K562 (cell line): ENCODE results near the gene PCCA. TPM values are rescaled to one million over a fixed set of nuclear protein-coding genes. Genes with fewer than 3 reads are reported as not detected.

Experiments used
- BRCA1 ChIP-seq, 2 experiments: fragments of 450-650 bp in 1 of 2; sonication (generic) in 1 of 2; formaldehyde crosslinking in 1 of 2; IDR thresholded peaks; 2 replicates each; pipeline versions ENCODE4 v1.5.0 to v1.6.1; 2017 to 2020; ENCODE audit warnings: mild to moderate bottlenecking in 1 of 2, missing genetic modification reagents in 1 of 2
- ETV1 ChIP-seq: fragments of 450-650 bp; conservative IDR thresholded peaks from 2 replicates; pipeline ENCODE4 v1.6.1; 2016; ENCODE audit warnings: missing genetic modification characterization, control low read depth, low read depth, missing compliant biosample characterization
- GATAD2A ChIP-seq: fragments of 450-650 bp; IDR thresholded peaks from 2 replicates; pipeline ENCODE4 v1.6.1; 2017
- HNRNPLL ChIP-seq: fragments of 200-400 bp; formaldehyde crosslinking; IDR thresholded peaks from 2 replicates; pipeline ENCODE4 v1.6.1; 2017; ENCODE audit warnings: low read length, low read depth, mild to moderate bottlenecking; ENCODE audit not compliant: poor library complexity, severe bottlenecking
- NCOR1 ChIP-seq: fragments of 450-650 bp; IDR thresholded peaks from 2 replicates; pipeline ENCODE4 v1.6.1; 2016; ENCODE audit warnings: mild to moderate bottlenecking, moderate library complexity
- NFIC ChIP-seq: fragments of 450-650 bp; IDR thresholded peaks from 2 replicates; pipeline ENCODE4 v1.6.1; 2017; ENCODE audit warnings: mild to moderate bottlenecking, inconsistent platforms
- PML ChIP-seq: IDR thresholded peaks from 2 replicates; pipeline ENCODE4 v1.6.1; 2012; ENCODE audit warnings: low read length, inconsistent platforms
- PTBP1 ChIP-seq: fragments of 200-400 bp; formaldehyde crosslinking; IDR thresholded peaks from 2 replicates; pipeline ENCODE4 v1.6.1; 2017; ENCODE audit warnings: low read depth, low read length
- TAL1 ChIP-seq: fragments of 450-650 bp; IDR thresholded peaks from 2 replicates; pipeline ENCODE4 v1.6.1; 2016; ENCODE audit warnings: mild to moderate bottlenecking
- TFAP4 ChIP-seq: sonication (generic); formaldehyde crosslinking; IDR thresholded peaks from 2 replicates; pipeline ENCODE4 v1.8.0; 2022; ENCODE audit warnings: missing genetic modification reagents, mild to moderate bottlenecking, moderate library complexity, borderline replicate concordance
- VEZF1 ChIP-seq: fragments of 200-800 bp; sonication (Bioruptor generic); IDR thresholded peaks from 2 replicates; pipeline ENCODE4 v1.6.1; 2017; ENCODE audit warnings: missing genetic modification characterization, missing compliant biosample characterization
- ZNF282 ChIP-seq: sonication (generic); formaldehyde crosslinking; IDR thresholded peaks from 2 replicates; pipeline ENCODE4 v1.8.1; 2023; ENCODE audit warnings: missing genetic modification reagents
- polyA plus RNA-seq, 8 experiments: library from polyadenylated mRNA; depleted of rRNA in 4 of 8; stranded (reverse) in 5 of 8; unstranded in 3 of 8; fragments of >200 nt; fragmentation: Nextera tagmentation in 2 of 8; fragmentation: Illumina TruSeq in 1 of 8; extraction: Ambion mirVana in 2 of 8; extraction: Trizol in 1 of 8; gene quantifications; 2 replicates each; pipeline versions ENCODE4 v1.2.1 to v1.2.3, GENCODE V29; 2011 to 2014; ENCODE audit warnings: inconsistent platforms in 1 of 8, missing spikeins in 1 of 8
- total RNA-seq, 7 experiments: library from RNA; depleted of rRNA in 6 of 7; stranded (reverse); fragments of >200 nt in 6 of 7; fragmentation: Illumina TruSeq in 2 of 7; extraction: Trizol in 2 of 7; gene quantifications; 2 replicates each; pipeline versions ENCODE4 v1.2.1 to v1.2.3, GENCODE V29; 2011 to 2021; ENCODE audit warnings: low replicate concordance in 1 of 7

PCCA gene
- total and polyA plus RNA-seq, 9 of the 15 experiments (the other 6 are each of a cell fraction or from before 2014, with no cell fraction given), result 5.2 to 14.1 (median 9.7) TPM

DNA sequence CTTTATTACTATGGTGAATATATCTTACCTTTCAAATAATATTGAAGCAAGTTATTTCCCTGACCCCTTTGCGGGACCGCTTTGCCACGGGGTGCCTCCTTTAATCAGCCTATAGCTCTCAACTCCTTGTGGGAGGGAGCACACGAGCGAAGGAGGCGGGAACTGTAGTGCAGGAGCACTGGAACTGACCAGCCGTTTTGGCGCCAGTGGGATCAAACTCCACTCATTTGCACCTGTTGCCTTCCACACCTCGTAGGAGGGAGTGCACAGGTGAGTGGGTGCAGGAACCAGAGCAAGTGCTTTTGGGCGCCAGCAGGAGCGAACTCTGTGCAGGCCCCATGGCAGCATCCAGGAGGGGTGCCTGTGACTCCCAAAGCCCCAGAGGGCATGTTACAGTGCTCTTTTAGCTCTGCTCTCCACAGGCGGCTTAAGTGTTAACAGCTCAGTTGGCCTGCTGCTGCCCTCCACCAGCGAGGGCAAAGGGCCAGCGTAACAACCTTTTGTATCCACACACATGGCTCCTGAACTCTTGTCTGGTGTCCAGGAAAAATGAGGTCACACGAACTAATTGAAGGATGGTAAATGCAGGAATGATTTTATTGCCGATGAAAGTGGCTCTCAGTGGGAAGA, 292.8 kb downstream of the PCCA start (continued):
- TF ChIP-seq TFAP4 (CRISPR knock-in tag) (no peak), ETV1 (no peak), PTBP1 (no peak), HNRNPLL (no peak), GATAD2A (no peak), PML (no peak), NFIC (no peak), NCOR1 (no peak), BRCA1 (IDR thresholded peaks at IDR 0.05) (no peak), BRCA1 (CRISPR knock-in tag; IDR thresholded peaks at IDR 0.05) (no peak), VEZF1 (CRISPR knock-in tag) (no peak), TAL1 (no peak), ZNF282 (CRISPR knock-in tag) (no peak)
